ENCODE measurements around the gene BCKDHA.
"Not testable (repeated sequence)": the region's sequence is repeated elsewhere in the genome, so short reads cannot be mapped to it uniquely, and the experiment has no call there.

The BCKDHA gene

DNA sequence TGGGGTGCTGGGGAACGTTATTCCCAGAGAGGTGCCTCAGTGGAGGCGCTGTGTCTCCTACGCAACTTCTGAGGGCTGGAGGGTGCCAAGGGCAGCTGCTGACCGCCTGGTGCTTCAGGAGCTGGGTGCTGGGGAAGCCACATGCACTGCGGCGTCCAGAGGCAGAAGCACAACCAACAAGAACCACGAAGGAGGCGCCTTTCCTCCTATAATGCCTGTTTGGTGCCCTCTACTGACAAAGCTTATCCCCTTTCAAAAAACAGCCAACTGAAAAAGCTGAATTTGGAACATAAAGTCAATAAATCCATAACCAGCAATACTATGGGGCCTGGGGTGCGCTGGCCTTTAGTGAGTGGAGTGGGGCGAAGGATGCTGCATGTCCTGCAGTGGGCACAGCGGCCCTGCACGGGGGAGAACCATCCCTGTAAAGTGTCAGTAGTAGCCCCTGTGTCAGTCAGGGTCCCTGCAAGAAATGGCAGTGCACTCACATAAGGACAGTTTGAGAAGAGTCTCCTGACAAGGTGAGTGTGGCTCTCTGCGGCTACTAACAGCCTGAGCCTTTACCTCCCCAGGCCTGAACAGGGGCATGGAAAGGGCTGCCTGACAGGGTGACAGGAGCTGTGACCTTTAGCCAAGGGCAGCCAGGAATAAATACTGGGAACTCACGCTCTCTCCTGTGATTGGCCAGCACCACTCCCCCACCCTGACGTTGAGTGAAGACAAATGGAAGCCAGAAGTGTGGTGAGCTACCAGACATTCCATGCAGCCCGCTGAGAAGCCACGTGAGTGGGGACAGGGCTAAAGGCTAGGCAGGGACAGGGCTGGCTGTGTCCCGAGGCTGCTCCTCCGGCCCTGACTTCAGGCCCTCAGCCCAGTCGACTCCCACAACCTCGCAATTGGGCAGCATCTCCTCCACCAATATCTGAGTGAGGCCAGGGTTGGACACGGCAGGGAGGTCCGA is 34.1 kb downstream of the BCKDHA start:
- Histone ChIP-seq H3K36me3 (ENCODE audit: insufficient read depth, low read length) (peaks cover 40% of the 10 kb centered on the region), H3K79me2 (ENCODE audit: insufficient read depth, low read length) (no peaks in the 10 kb centered on the region), H3K9me2 (ENCODE audit: low read depth, low read length) (no peaks in the 10 kb centered on the region), H2AFZ (ENCODE audit: low read length) (no peak overlapping the region), H4K20me1 (ENCODE audit: insufficient read depth, low read length) (no peaks in the 10 kb centered on the region), H3K4me1 (ENCODE audit: insufficient read depth, low read length, severe bottlenecking) (no peaks in the 10 kb centered on the region), H3K27me3 (ENCODE audit: insufficient read depth, low read length) (no peaks in the 10 kb centered on the region), H3K9ac (ENCODE audit: low read length) (no peak overlapping the region), H3K4me2 (ENCODE audit: low read length) (no peak overlapping the region), H3K27ac (ENCODE audit: low read depth, low read length, poor library complexity, severe bottlenecking) (no peak overlapping the region), H3F3A (ENCODE audit: insufficient read depth, low read length) (no peaks in the 10 kb centered on the region; the same call in 1 of the 2 replicates), H3K9me3 (ENCODE audit: low read length) (no peaks in the 10 kb centered on the region), H3K4me3 (ENCODE audit: low read depth, low read length, poor library complexity, severe bottlenecking) (no peak overlapping the region)
- TF ChIP-seq CTCF (IDR thresholded peaks at IDR 0.05; ENCODE audit: low read length) (peak; percentile 38; the same call in 1 of the 2 replicates), EZH2 (IDR thresholded peaks at IDR 0.05; ENCODE audit: borderline replicate concordance, low read length) (no peak)

- Histone ChIP-seq H3K27ac (ENCODE audit: low read depth, low read length, poor library complexity, severe bottlenecking) (no peak overlapping the region), H3K9me3 (ENCODE audit: low read length) (no peaks in the 10 kb centered on the region), H3K4me1 (ENCODE audit: insufficient read depth, low read length, severe bottlenecking) (no peaks in the 10 kb centered on the region), H4K20me1 (ENCODE audit: insufficient read depth, low read length) (no peaks in the 10 kb centered on the region), H3K36me3 (ENCODE audit: insufficient read depth, low read length) (peaks cover 40% of the 10 kb centered on the region), H2AFZ (ENCODE audit: low read length) (no peak overlapping the region), H3K27me3 (ENCODE audit: insufficient read depth, low read length) (no peaks in the 10 kb centered on the region), H3K4me2 (ENCODE audit: low read length) (no peak overlapping the region), H3K79me2 (ENCODE audit: insufficient read depth, low read length) (no peaks in the 10 kb centered on the region), H3K9me2 (ENCODE audit: low read depth, low read length) (no peaks in the 10 kb centered on the region), H3F3A (ENCODE audit: insufficient read depth, low read length) (no peaks in the 10 kb centered on the region; the same call in 1 of the 2 replicates), H3K9ac (ENCODE audit: low read length) (no peak overlapping the region), H3K4me3 (ENCODE audit: low read depth, low read length, poor library complexity, severe bottlenecking) (no peak overlapping the region)
- TF ChIP-seq CTCF (IDR thresholded peaks at IDR 0.05; ENCODE audit: low read length) (no peak), EZH2 (IDR thresholded peaks at IDR 0.05; ENCODE audit: borderline replicate concordance, low read length) (no peak)
These were observed 35.6 kb downstream of the BCKDHA start for GRCh38 chr19:41433171-41433570.

DNA sequence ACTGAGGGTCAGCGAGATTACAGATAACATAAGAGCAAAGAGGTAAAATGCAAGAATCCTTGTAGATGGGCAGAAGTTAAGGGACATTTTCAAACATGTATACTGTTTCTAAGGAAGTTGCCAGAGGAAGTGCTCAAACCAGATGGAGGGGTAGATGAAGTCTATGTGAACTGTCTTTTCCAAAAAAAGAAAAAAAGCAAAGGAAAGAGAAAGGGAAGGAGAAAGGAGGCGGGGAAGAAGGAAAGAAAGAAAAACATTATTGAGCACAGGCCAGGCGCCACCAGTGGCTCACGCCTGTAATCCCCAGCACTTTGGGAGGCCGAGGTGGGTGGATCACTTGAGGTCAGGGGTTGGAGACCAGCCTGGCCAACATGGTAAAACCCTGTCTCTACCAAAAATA is 36.8 kb downstream of the BCKDHA start:
- Histone ChIP-seq H3K9me3 (ENCODE audit: low read length) (no peaks in the 10 kb centered on the region), H3F3A (ENCODE audit: insufficient read depth, low read length) (no peaks in the 10 kb centered on the region; the same call in 1 of the 2 replicates), H3K4me1 (ENCODE audit: insufficient read depth, low read length, severe bottlenecking) (peaks cover 10% of the 10 kb centered on the region), H3K9ac (ENCODE audit: low read length) (no peak overlapping the region), H2AFZ (ENCODE audit: low read length) (no peak overlapping the region), H3K4me3 (ENCODE audit: low read depth, low read length, poor library complexity, severe bottlenecking) (no peak overlapping the region), H3K79me2 (ENCODE audit: insufficient read depth, low read length) (peaks cover 6% of the 10 kb centered on the region; the same call in 1 of the 2 replicates), H3K36me3 (ENCODE audit: insufficient read depth, low read length) (peaks cover 32% of the 10 kb centered on the region; the same call in 1 of the 2 replicates), H4K20me1 (ENCODE audit: insufficient read depth, low read length) (no peaks in the 10 kb centered on the region), H3K4me2 (ENCODE audit: low read length) (no peak overlapping the region), H3K9me2 (ENCODE audit: low read depth, low read length) (no peaks in the 10 kb centered on the region), H3K27me3 (ENCODE audit: insufficient read depth, low read length) (no peaks in the 10 kb centered on the region), H3K27ac (ENCODE audit: low read depth, low read length, poor library complexity, severe bottlenecking) (no peak overlapping the region)
- TF ChIP-seq EZH2 (IDR thresholded peaks at IDR 0.05; ENCODE audit: borderline replicate concordance, low read length) (no peak), CTCF (IDR thresholded peaks at IDR 0.05; ENCODE audit: low read length) (no peak)

DNA sequence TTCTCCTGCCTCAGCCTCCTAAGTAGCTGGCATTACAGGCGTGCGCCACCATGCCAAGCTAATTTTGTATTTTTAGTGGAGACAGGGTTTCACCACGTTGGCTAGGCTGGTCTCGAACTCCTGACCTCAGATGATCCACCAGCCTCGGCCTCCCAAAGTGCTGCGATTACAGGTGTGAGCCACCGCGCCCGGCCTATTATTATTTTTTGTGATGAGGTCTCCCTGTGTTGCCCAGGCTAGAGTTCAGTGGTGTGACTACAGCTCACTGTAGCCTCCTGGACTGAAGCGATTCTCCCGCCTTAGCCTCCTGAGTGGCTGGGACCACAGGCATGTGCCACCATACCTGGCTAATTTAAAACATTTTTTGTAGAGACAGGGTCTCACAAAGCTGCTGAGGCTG is 37.8 kb downstream of the BCKDHA start:
- not testable (repeated sequence) for H3K9me3 ChIP-seq (ENCODE audit: low read length); H3K27ac ChIP-seq (ENCODE audit: low read depth, low read length, poor library complexity, severe bottlenecking); H3K79me2 ChIP-seq (ENCODE audit: insufficient read depth, low read length); H3K4me2 ChIP-seq (ENCODE audit: low read length); H2AFZ ChIP-seq (ENCODE audit: low read length); H3K9me2 ChIP-seq (ENCODE audit: low read depth, low read length); H3K9ac ChIP-seq (ENCODE audit: low read length); H3K4me1 ChIP-seq (ENCODE audit: insufficient read depth, low read length, severe bottlenecking); H3K4me3 ChIP-seq (ENCODE audit: low read depth, low read length, poor library complexity, severe bottlenecking); H3K27me3 ChIP-seq (ENCODE audit: insufficient read depth, low read length); H3F3A ChIP-seq (ENCODE audit: insufficient read depth, low read length); H4K20me1 ChIP-seq (ENCODE audit: insufficient read depth, low read length)
- H3K36me3 ChIP-seq (ENCODE audit: insufficient read depth, low read length), result peaks cover 32% of the 10 kb centered on the region; the same call in 1 of the 2 replicates
